B cell (primary cell): ENCODE measurements around the gene FRMD4A.

Experiments used
- EZH2 ChIP-seq: IDR thresholded peaks from 2 replicates; pipeline ENCODE4 v1.6.1; 2012; ENCODE audit warnings: borderline replicate concordance, low read depth, mild to moderate bottlenecking, moderate library complexity, low read length; ENCODE audit not compliant: insufficient read depth, poor library complexity, severe bottlenecking
- TF ChIP-seq, protein P1 (sequence below): fragments of 200-600 bp; IDR thresholded peaks from one replicate; pipeline ENCODE4 v1.8.0; 2022; ENCODE audit warnings: antibody characterized with exemption, mild to moderate bottlenecking

DNA sequence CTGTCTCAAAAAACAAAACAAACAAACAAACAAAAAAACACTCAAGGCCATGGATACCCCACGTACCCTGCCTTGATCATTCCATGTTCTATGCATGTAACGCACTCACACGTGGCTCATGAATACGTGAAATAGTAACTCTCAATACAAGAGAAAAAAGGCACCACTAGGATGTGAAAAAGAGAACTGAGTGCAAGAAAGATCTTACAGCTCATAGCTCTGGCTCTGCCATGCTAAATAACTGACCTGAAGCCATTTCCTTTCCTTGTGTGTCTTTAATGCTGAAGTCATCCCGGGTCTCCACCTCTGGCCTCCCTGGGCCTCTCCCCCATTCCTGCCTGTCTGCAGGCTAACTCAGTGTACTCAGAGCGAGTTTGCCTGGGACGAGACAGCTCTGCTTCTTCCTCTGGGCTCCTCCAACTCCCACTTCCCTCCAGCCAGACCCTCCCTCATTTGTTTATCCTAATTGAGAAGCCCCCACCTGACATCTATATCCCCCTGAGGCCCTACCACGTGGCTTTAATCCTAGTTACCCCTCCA is 626.7 kb downstream of the FRMD4A start:
- TF ChIP-seq, protein P1, sequence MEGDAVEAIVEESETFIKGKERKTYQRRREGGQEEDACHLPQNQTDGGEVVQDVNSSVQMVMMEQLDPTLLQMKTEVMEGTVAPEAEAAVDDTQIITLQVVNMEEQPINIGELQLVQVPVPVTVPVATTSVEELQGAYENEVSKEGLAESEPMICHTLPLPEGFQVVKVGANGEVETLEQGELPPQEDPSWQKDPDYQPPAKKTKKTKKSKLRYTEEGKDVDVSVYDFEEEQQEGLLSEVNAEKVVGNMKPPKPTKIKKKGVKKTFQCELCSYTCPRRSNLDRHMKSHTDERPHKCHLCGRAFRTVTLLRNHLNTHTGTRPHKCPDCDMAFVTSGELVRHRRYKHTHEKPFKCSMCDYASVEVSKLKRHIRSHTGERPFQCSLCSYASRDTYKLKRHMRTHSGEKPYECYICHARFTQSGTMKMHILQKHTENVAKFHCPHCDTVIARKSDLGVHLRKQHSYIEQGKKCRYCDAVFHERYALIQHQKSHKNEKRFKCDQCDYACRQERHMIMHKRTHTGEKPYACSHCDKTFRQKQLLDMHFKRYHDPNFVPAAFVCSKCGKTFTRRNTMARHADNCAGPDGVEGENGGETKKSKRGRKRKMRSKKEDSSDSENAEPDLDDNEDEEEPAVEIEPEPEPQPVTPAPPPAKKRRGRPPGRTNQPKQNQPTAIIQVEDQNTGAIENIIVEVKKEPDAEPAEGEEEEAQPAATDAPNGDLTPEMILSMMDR: no peak
- TF ChIP-seq EZH2: no peak
